Stomach smooth muscle (tissue), 2 donors: ENCODE results near the gene GPR183.

ENCODE experiments used
- H3K27ac ChIP-seq: one replicate; pipeline ENCODE4 v1.7.0; 2013; ENCODE audit warnings: mild to moderate bottlenecking, low read length, inconsistent platforms
- H3K27me3 ChIP-seq, 2 donors: one replicate each; pipeline ENCODE4 v1.7.0; 2013; ENCODE audit warnings: low read length in 2 of 2; ENCODE audit not compliant: insufficient read depth in 2 of 2, control insufficient read depth in 1 of 2
- H3K36me3 ChIP-seq, 2 donors: one replicate each; pipeline ENCODE4 v1.7.0; 2013; ENCODE audit warnings: low read length in 2 of 2; ENCODE audit not compliant: control insufficient read depth in 2 of 2, insufficient read depth in 2 of 2
- H3K4me1 ChIP-seq: one replicate; pipeline ENCODE4 v1.7.0; 2013; ENCODE audit warnings: low read length; ENCODE audit not compliant: control insufficient read depth, insufficient read depth
- H3K4me3 ChIP-seq, 2 donors: one replicate each; pipeline ENCODE4 v1.7.0; 2013; ENCODE audit warnings: low read length in 2 of 2
- H3K9ac ChIP-seq, 2 donors: one replicate each; pipeline ENCODE4 v1.7.0; 2013; ENCODE audit warnings: low read length in 2 of 2, mild to moderate bottlenecking in 1 of 2
- H3K9me3 ChIP-seq, 2 donors: one replicate each; pipeline ENCODE4 v1.7.0; 2013; ENCODE audit warnings: low read length in 2 of 2; ENCODE audit not compliant: control insufficient read depth in 2 of 2
- donor health status: healthy.
- donor health status: Pancreatic carcinoma.

GPR183 gene

GRCh38 chr13:99322297-99323103 lies 15.3 kb upstream of the GPR183 start:
- H3K4me3 ChIP-seq, result no peak overlapping the region
- no peak overlapping the region for H3K9ac ChIP-seq
- no peaks in the 10 kb centered on the region for H3K27me3 ChIP-seq
- H3K9me3 ChIP-seq, result no peaks in the 10 kb centered on the region
- no peak overlapping the region for H3K27ac ChIP-seq
- H3K4me1 ChIP-seq, result no peaks in the 10 kb centered on the region
- H3K36me3 ChIP-seq, result peaks cover 0 to 5% of the 10 kb centered on the region in 2 donors

- no peak overlapping the region for H3K9ac ChIP-seq
- peaks cover 0 to 5% of the 10 kb centered on the region in 2 donors for H3K36me3 ChIP-seq
- H3K27ac ChIP-seq, result no peak overlapping the region
- H3K9me3 ChIP-seq, result no peaks in the 10 kb centered on the region
- H3K4me3 ChIP-seq, result no peak overlapping the region
- H3K4me1 ChIP-seq, result no peaks in the 10 kb centered on the region
- H3K27me3 ChIP-seq, result no peaks in the 10 kb centered on the region
Observed at GRCh38 chr13:99321709-99322108, 14.5 kb upstream of the GPR183 start.

- H3K4me3 ChIP-seq, result no peak overlapping the region
- H3K27ac ChIP-seq, result no peak overlapping the region
- no peaks in the 10 kb centered on the region for H3K27me3 ChIP-seq
- no peak overlapping the region for H3K9ac ChIP-seq
- H3K36me3 ChIP-seq, result peaks cover 0 to 5% of the 10 kb centered on the region in 2 donors
- H3K4me1 ChIP-seq, result no peaks in the 10 kb centered on the region
- no peaks in the 10 kb centered on the region for H3K9me3 ChIP-seq
Observed at GRCh38 chr13:99320693-99321481, 13.7 kb upstream of the GPR183 start.

- H3K27ac ChIP-seq, result no peak overlapping the region
- H3K27me3 ChIP-seq, result no peaks in the 10 kb centered on the region
- no peak overlapping the region for H3K9ac ChIP-seq
- peaks cover 2% of the 10 kb centered on the region for H3K4me1 ChIP-seq
- no peak overlapping the region for H3K4me3 ChIP-seq
- H3K9me3 ChIP-seq, result no peaks in the 10 kb centered on the region
- H3K36me3 ChIP-seq, result peaks cover 0 to 2% of the 10 kb centered on the region in 2 donors
Observed at GRCh38 chr13:99316657-99317256, 9.6 kb upstream of the GPR183 start.

GRCh38 chr13:99316224-99316623 lies 9.0 kb upstream of the GPR183 start:
- H3K36me3 ChIP-seq, result peaks cover 0 to 2% of the 10 kb centered on the region in 2 donors
- no peaks in the 10 kb centered on the region for H3K9me3 ChIP-seq
- H3K27me3 ChIP-seq, result no peaks in the 10 kb centered on the region
- H3K4me1 ChIP-seq, result peaks cover 3% of the 10 kb centered on the region
- no peak overlapping the region for H3K9ac ChIP-seq
- H3K27ac ChIP-seq, result no peak overlapping the region
- no peak overlapping the region for H3K4me3 ChIP-seq

GRCh38 chr13:99315186-99315585 lies 8.0 kb upstream of the GPR183 start:
- H3K27ac ChIP-seq, result no peak overlapping the region
- H3K27me3 ChIP-seq, result no peaks in the 10 kb centered on the region
- H3K4me3 ChIP-seq, result no peak overlapping the region
- H3K36me3 ChIP-seq, result peaks cover 0 to 2% of the 10 kb centered on the region in 2 donors
- H3K9me3 ChIP-seq, result no peaks in the 10 kb centered on the region
- H3K9ac ChIP-seq, result no peak overlapping the region
- H3K4me1 ChIP-seq, result peaks cover 4% of the 10 kb centered on the region

- Histone ChIP-seq H3K27me3 (no peaks in the 10 kb centered on the region), H3K4me3 (no peak overlapping the region), H3K36me3 (peaks cover 0 to 2% of the 10 kb centered on the region in 2 donors), H3K9ac (no peak overlapping the region), H3K9me3 (no peaks in the 10 kb centered on the region), H3K4me1 (peaks cover 9% of the 10 kb centered on the region), H3K27ac (no peak overlapping the region)
Observed at GRCh38 chr13:99314640-99315176, 7.5 kb upstream of the GPR183 start.

GRCh38 chr13:99313941-99314340 lies 6.7 kb upstream of the GPR183 start:
- H3K27me3 ChIP-seq, result no peaks in the 10 kb centered on the region
- no peak overlapping the region for H3K27ac ChIP-seq
- no peak overlapping the region for H3K4me3 ChIP-seq
- H3K9ac ChIP-seq, result no peak overlapping the region
- peaks cover 9% of the 10 kb centered on the region for H3K4me1 ChIP-seq
- no peaks in the 10 kb centered on the region for H3K9me3 ChIP-seq
- H3K36me3 ChIP-seq, result peaks cover 0 to 2% of the 10 kb centered on the region in 2 donors

GRCh38 chr13:99313501-99313900 lies 6.3 kb upstream of the GPR183 start:
- Histone ChIP-seq H3K4me1 (peaks cover 10% of the 10 kb centered on the region), H3K9ac (no peak overlapping the region), H3K9me3 (no peaks in the 10 kb centered on the region), H3K36me3 (peaks cover 0 to 2% of the 10 kb centered on the region in 2 donors), H3K27ac (no peak overlapping the region), H3K4me3 (no peak overlapping the region), H3K27me3 (no peaks in the 10 kb centered on the region)

GRCh38 chr13:99312493-99312883 lies 5.3 kb upstream of the GPR183 start:
- peaks cover 0 to 2% of the 10 kb centered on the region in 2 donors for H3K36me3 ChIP-seq
- H3K4me3 ChIP-seq, result no peak overlapping the region
- H3K27me3 ChIP-seq, result no peaks in the 10 kb centered on the region
- no peak overlapping the region for H3K9ac ChIP-seq
- peaks cover 19% of the 10 kb centered on the region for H3K4me1 ChIP-seq
- no peak overlapping the region for H3K27ac ChIP-seq
- H3K9me3 ChIP-seq, result no peaks in the 10 kb centered on the region
